T-helper 22 cell (primary cell): ENCODE data around the gene DGLUCY.
"Not testable (repeated sequence)": the region's sequence is repeated elsewhere in the genome, so short reads cannot be mapped to it uniquely, and the experiment has no call there.

Source experiments
- DNase-seq: peaks from one replicate; pipeline ENCODE4 v3.0.0-alpha.2; 2020; ENCODE audit warnings: low read depth

The DGLUCY gene

GRCh38 chr14:91207008-91207407, 93.1 kb downstream of the DGLUCY start:
- DNase-seq = no peak

- DNase-seq = no peak
These were observed 97.1 kb downstream of the DGLUCY start for GRCh38 chr14:91211017-91211416.

GRCh38 chr14:91214306-91214705, 100.4 kb downstream of the DGLUCY start:
- no peak for DNase-seq

- no peak for DNase-seq
These were observed 101.5 kb downstream of the DGLUCY start for GRCh38 chr14:91215381-91215780.

GRCh38 chr14:91216731-91217226, 102.9 kb downstream of the DGLUCY start:
- no peak for DNase-seq

GRCh38 chr14:91218014-91218413, 104.1 kb downstream of the DGLUCY start:
- DNase-seq = no peak

GRCh38 chr14:91219517-91220389, 105.9 kb downstream of the DGLUCY start:
- DNase-seq = no peak

- DNase-seq = no peak
These were observed 106.7 kb downstream of the DGLUCY start for GRCh38 chr14:91220581-91221000.

- no peak for DNase-seq
These were observed 107.4 kb downstream of the DGLUCY start for GRCh38 chr14:91221270-91221669.

- no peak for DNase-seq
These were observed 109.3 kb downstream of the DGLUCY start for GRCh38 chr14:91223028-91223783.

- DNase-seq = no peak
These were observed 111.2 kb downstream of the DGLUCY start for GRCh38 chr14:91225025-91225424.

- not testable (repeated sequence) for DNase-seq
These were observed 112.5 kb downstream of the DGLUCY start for GRCh38 chr14:91226360-91226759.

GRCh38 chr14:91227183-91227628, 113.3 kb downstream of the DGLUCY start:
- DNase-seq = no peak

- DNase-seq = peak; percentile 84
These were observed 114.5 kb downstream of the DGLUCY start for GRCh38 chr14:91228112-91229004.

- DNase-seq = no peak
These were observed 115.1 kb downstream of the DGLUCY start for GRCh38 chr14:91229005-91229382.

GRCh38 chr14:91229743-91230200, 115.9 kb downstream of the DGLUCY start:
- peak; percentile 63 for DNase-seq

GRCh38 chr14:91230397-91231035, 116.6 kb downstream of the DGLUCY start:
- DNase-seq = no peak

GRCh38 chr14:91231446-91231845, 117.6 kb downstream of the DGLUCY start:
- DNase-seq = no peak

GRCh38 chr14:91232052-91232451, 118.2 kb downstream of the DGLUCY start:
- no peak for DNase-seq

- no peak for DNase-seq
These were observed 118.7 kb downstream of the DGLUCY start for GRCh38 chr14:91232603-91233002.
